ENCODE results near the gene FADS3. TPM values are rescaled to one million over a fixed set of nuclear protein-coding genes. Genes with fewer than 3 reads are reported as not detected.
A peak's percentile ranks its signal among the peaks of the same experiment; 100 is the strongest.

The FADS3 gene
- total RNA-seq, 1 donor from 2014 or later = 13.6 TPM

DNA sequence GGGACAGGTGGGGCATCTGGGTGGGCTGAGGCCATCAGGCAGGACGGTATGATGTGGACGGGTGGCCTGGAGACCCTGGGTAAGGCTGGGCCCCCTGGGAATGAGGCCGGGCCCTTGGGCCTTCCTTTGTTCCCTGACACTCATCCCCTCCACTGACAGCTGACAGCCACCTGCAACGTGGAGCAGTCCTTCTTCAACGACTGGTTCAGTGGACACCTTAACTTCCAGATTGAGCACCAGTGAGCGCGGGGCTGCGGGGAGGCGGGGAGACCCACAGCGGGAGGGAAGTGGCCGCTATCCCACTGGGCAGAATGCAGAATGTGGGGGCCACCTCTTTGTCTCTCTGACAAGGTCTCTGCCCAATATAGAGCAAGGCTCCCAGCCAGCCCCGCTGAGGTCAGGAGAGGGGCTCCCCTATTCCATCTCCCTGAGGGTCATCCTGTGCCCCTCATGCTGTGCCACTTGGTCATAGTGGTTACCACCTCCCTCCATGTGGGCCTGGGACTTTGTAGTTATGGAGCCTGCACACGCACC is 27.7 kb downstream of the FADS3 start:
- DNase-seq (ENCODE audit: low read depth, low spot score) = no peak
- Mint-ChIP-seq H3K9me3 (no peaks in the 10 kb centered on the region), H3K36me3 (ENCODE audit: low read depth) (peaks cover 29% of the 10 kb centered on the region), H3K4me1 (peaks cover 5% of the 10 kb centered on the region), H3K27me3 (ENCODE audit: low read depth) (peaks cover 8% of the 10 kb centered on the region), H3K4me3 (no peak overlapping the region), H3K27ac (ENCODE audit: unreplicated experiment) (no peak overlapping the region)
- TF ChIP-seq, protein P1, sequence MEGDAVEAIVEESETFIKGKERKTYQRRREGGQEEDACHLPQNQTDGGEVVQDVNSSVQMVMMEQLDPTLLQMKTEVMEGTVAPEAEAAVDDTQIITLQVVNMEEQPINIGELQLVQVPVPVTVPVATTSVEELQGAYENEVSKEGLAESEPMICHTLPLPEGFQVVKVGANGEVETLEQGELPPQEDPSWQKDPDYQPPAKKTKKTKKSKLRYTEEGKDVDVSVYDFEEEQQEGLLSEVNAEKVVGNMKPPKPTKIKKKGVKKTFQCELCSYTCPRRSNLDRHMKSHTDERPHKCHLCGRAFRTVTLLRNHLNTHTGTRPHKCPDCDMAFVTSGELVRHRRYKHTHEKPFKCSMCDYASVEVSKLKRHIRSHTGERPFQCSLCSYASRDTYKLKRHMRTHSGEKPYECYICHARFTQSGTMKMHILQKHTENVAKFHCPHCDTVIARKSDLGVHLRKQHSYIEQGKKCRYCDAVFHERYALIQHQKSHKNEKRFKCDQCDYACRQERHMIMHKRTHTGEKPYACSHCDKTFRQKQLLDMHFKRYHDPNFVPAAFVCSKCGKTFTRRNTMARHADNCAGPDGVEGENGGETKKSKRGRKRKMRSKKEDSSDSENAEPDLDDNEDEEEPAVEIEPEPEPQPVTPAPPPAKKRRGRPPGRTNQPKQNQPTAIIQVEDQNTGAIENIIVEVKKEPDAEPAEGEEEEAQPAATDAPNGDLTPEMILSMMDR (conservative IDR thresholded peaks at IDR 0.05) = no peak

- TF ChIP-seq, protein P1 (conservative IDR thresholded peaks at IDR 0.05) = no peak
- Mint-ChIP-seq H3K9me3 (no peaks in the 10 kb centered on the region), H3K27me3 (ENCODE audit: low read depth) (peaks cover 6% of the 10 kb centered on the region), H3K27ac (ENCODE audit: unreplicated experiment) (no peak overlapping the region), H3K4me3 (no peak overlapping the region), H3K36me3 (ENCODE audit: low read depth) (peaks cover 29% of the 10 kb centered on the region), H3K4me1 (peaks cover 5% of the 10 kb centered on the region)
- DNase-seq (ENCODE audit: low read depth, low spot score) = no peak
Observed at GRCh38 chr11:61862714-61863547, 28.4 kb downstream of the FADS3 start.

- Mint-ChIP-seq H3K36me3 (ENCODE audit: low read depth) (peaks cover 29% of the 10 kb centered on the region), H3K27ac (ENCODE audit: unreplicated experiment) (peak overlapping the region; percentile 78), H3K4me1 (peaks cover 5% of the 10 kb centered on the region), H3K27me3 (ENCODE audit: low read depth) (peaks cover 4% of the 10 kb centered on the region), H3K9me3 (no peaks in the 10 kb centered on the region), H3K4me3 (no peak overlapping the region)
- no peak for DNase-seq (ENCODE audit: low read depth, low spot score)
- TF ChIP-seq, protein P1 (conservative IDR thresholded peaks at IDR 0.05) = no peak
Observed at GRCh38 chr11:61861634-61862033, 29.7 kb downstream of the FADS3 start.

GRCh38 chr11:61860054-61860903 is 31.1 kb downstream of the FADS3 start:
- Mint-ChIP-seq H3K27me3 (ENCODE audit: low read depth) (no peaks in the 10 kb centered on the region), H3K36me3 (ENCODE audit: low read depth) (peaks cover 29% of the 10 kb centered on the region), H3K27ac (ENCODE audit: unreplicated experiment) (no peak overlapping the region), H3K9me3 (no peaks in the 10 kb centered on the region), H3K4me1 (peaks cover 3% of the 10 kb centered on the region), H3K4me3 (no peak overlapping the region)
- no peak for DNase-seq (ENCODE audit: low read depth, low spot score)
- TF ChIP-seq, protein P1 (conservative IDR thresholded peaks at IDR 0.05) = no peak

GRCh38 chr11:61855939-61856680 is 35.2 kb downstream of the FADS3 start:
- Mint-ChIP-seq H3K4me3 (peak overlapping the region; percentile 16), H3K9me3 (no peaks in the 10 kb centered on the region), H3K27me3 (ENCODE audit: low read depth) (no peaks in the 10 kb centered on the region), H3K36me3 (ENCODE audit: low read depth) (peaks cover 34% of the 10 kb centered on the region), H3K27ac (ENCODE audit: unreplicated experiment) (no peak overlapping the region), H3K4me1 (peaks cover 26% of the 10 kb centered on the region)
- DNase-seq (ENCODE audit: low read depth, low spot score) = no peak
- TF ChIP-seq, protein P1 (conservative IDR thresholded peaks at IDR 0.05) = no peak
